ENCODE measurements around the gene PPAT.

The PPAT gene

GRCh38 chr4:56348576-56348975 lies 86.8 kb downstream of the PPAT start:
- DNase-seq, result no peak
- Mint-ChIP-seq H3K9me3 (no peaks in the 10 kb centered on the region), H3K27me3 (ENCODE audit: low read depth, poor library complexity) (no peaks in the 10 kb centered on the region), H3K27ac (no peak overlapping the region), H3K4me3 (no peak overlapping the region), H3K36me3 (ENCODE audit: low read depth) (peaks cover 41% of the 10 kb centered on the region), H3K4me1 (no peaks in the 10 kb centered on the region)
- TF ChIP-seq CTCF (IDR thresholded peaks at IDR 0.05), result no peak

GRCh38 chr4:56345458-56345857 lies 90.0 kb downstream of the PPAT start:
- Mint-ChIP-seq H3K4me3 (no peak overlapping the region), H3K4me1 (no peaks in the 10 kb centered on the region), H3K9me3 (no peaks in the 10 kb centered on the region), H3K27me3 (ENCODE audit: low read depth, poor library complexity) (no peaks in the 10 kb centered on the region), H3K36me3 (ENCODE audit: low read depth) (peaks cover 39% of the 10 kb centered on the region), H3K27ac (no peak overlapping the region)
- no peak for TF ChIP-seq CTCF (IDR thresholded peaks at IDR 0.05)
- no peak for DNase-seq
